B cell (primary cell): Measurements from ENCODE around the gene IER2. TPM values are rescaled to one million over a fixed set of nuclear protein-coding genes. Genes with fewer than 3 reads are reported as not detected.

Experiments
- ATAC-seq: fragments of 200-7000 bp; cut with Tn5 transposase; one replicate; pipeline ENCODE4 v1.10.0; 2021; ENCODE audit warnings: low read depth, mild to moderate bottlenecking, moderate number of reproducible peaks, moderate library complexity
- CTCF ChIA-PET: fragments of 350-600 bp; sonication (Branson Sonifier 250); formaldehyde crosslinking; loops from one replicate; lab custom pipeline; 2021; ENCODE audit warnings: antibody characterized with exemption, inconsistent platforms; lab: Charles Lee
- POLR2A ChIA-PET: fragments of 350-600 bp; sonication (Branson Sonifier 250); formaldehyde crosslinking; loops from one replicate; lab custom pipeline; 2021; ENCODE audit warnings: antibody characterized with exemption; lab: Charles Lee
- DNase-seq: peaks from one replicate; pipeline ENCODE4 v3.0.0; 2013
- H2AFZ ChIP-seq: 2 replicates; pipeline ENCODE4 v1.6.1; 2012; ENCODE audit warnings: mild to moderate bottlenecking, low read depth, low read length; ENCODE audit not compliant: insufficient read depth, poor library complexity, severe bottlenecking
- H3K27ac ChIP-seq, 2 donors: 1 replicate in 1 of 2; 2 replicates in 1 of 2; pipeline ENCODE4 v1.5.1; 2012 to 2013; ENCODE audit warnings: low read length in 2 of 2, mild to moderate bottlenecking in 2 of 2, moderate library complexity in 1 of 2
- H3K27me3 ChIP-seq, 4 experiments: fragments of 200-600 bp in 1 of 4; sonication (generic) in 1 of 4; replicated peaks in 1 of 4; 1 replicate in 2 of 4; 2 replicates in 2 of 4; pipeline versions ENCODE4 v1.6.1 to v1.7.0; 2013 to 2016; ENCODE audit warnings: low read length in 3 of 4, mild to moderate bottlenecking in 2 of 4, mixed read lengths in 1 of 4, moderate library complexity in 1 of 4; ENCODE audit not compliant: insufficient read depth in 4 of 4, control insufficient read depth in 3 of 4; ENCODE audit errors: control extremely low read depth in 1 of 4
- H3K36me3 ChIP-seq, 2 experiments: replicated peaks in 1 of 2; 1 replicate in 1 of 2; 2 replicates in 1 of 2; pipeline versions ENCODE4 v1.6.1 to v1.7.1; 2013; ENCODE audit warnings: low read length in 1 of 2; ENCODE audit not compliant: insufficient read depth in 2 of 2, control insufficient read depth in 1 of 2; ENCODE audit errors: control extremely low read depth in 1 of 2, extremely low read depth in 1 of 2
- H3K4me1 ChIP-seq, 2 donors: fragments of 200-600 bp in 1 of 2; sonication (generic) in 1 of 2; 1 replicate in 1 of 2; 2 replicates in 1 of 2; pipeline versions ENCODE4 v1.5.1 to v1.6.1; 2013 to 2017; ENCODE audit warnings: low read length in 2 of 2; ENCODE audit not compliant: control insufficient read depth in 2 of 2, insufficient read depth in 2 of 2
- H3K4me2 ChIP-seq: replicated peaks from 2 replicates; pipeline ENCODE3; 2012; ENCODE audit warnings: mild to moderate bottlenecking, low read depth, low read length; ENCODE audit not compliant: poor library complexity, severe bottlenecking
- H3K4me3 ChIP-seq, 5 experiments: fragments of 200-600 bp in 1 of 5; sonication (generic) in 1 of 5; 1 replicate in 3 of 5; 2 replicates in 2 of 5; pipeline versions ENCODE4 v1.5.1 to v1.7.0; 2011 to 2016; ENCODE audit warnings: low read length in 4 of 5, mild to moderate bottlenecking in 4 of 5, low read depth in 2 of 5, control low read depth in 1 of 5, moderate library complexity in 1 of 5; ENCODE audit not compliant: insufficient read depth in 1 of 5; ENCODE audit errors: control extremely low read depth in 1 of 5, extremely low read depth in 1 of 5
- H3K79me2 ChIP-seq: fragments of 200-600 bp; sonication (generic); one replicate; pipeline ENCODE4 v1.6.0; 2016; ENCODE audit warnings: low read length; ENCODE audit not compliant: control insufficient read depth, insufficient read depth
- H3K9ac ChIP-seq: fragments of 200-600 bp; sonication (generic); 2 replicates; pipeline ENCODE4 v1.6.1; 2017; ENCODE audit warnings: mild to moderate bottlenecking, low read length, moderate library complexity
- H3K9me3 ChIP-seq, 3 donors: one replicate each; pipeline versions ENCODE4 v1.6.1 to v1.7.1; 2013; ENCODE audit warnings: low read length in 2 of 3; ENCODE audit not compliant: control insufficient read depth in 2 of 3, insufficient read depth in 1 of 3; ENCODE audit errors: control extremely low read depth in 1 of 3
- H4K20me1 ChIP-seq: 2 replicates; pipeline ENCODE4 v1.6.0; 2012; ENCODE audit warnings: mild to moderate bottlenecking, low read length; ENCODE audit not compliant: insufficient read depth, control insufficient read depth, poor library complexity, severe bottlenecking
- H3K27ac Mint-ChIP-seq: one replicate; pipeline ENCODE4 v1.8.0; 2021; ENCODE audit warnings: mixed read lengths
- H3K27me3 Mint-ChIP-seq: one replicate; pipeline ENCODE4 v1.8.0; 2021; ENCODE audit warnings: mixed read lengths
- H3K4me1 Mint-ChIP-seq: one replicate; pipeline ENCODE4 v1.8.0; 2021; ENCODE audit warnings: mixed read lengths
- H3K4me3 Mint-ChIP-seq: one replicate; pipeline ENCODE4 v1.8.0; 2021; ENCODE audit warnings: mixed read lengths
- H3K9me3 Mint-ChIP-seq: one replicate; pipeline ENCODE4 v1.8.0; 2022; ENCODE audit warnings: mixed read lengths; ENCODE audit not compliant: insufficient read depth
- CTCF ChIP-seq: fragments of 200-600 bp; IDR thresholded peaks from one replicate; pipeline ENCODE4 v1.8.0; 2022; ENCODE audit warnings: antibody characterized with exemption, mild to moderate bottlenecking
- EZH2 ChIP-seq: IDR thresholded peaks from 2 replicates; pipeline ENCODE4 v1.6.1; 2012; ENCODE audit warnings: borderline replicate concordance, low read depth, mild to moderate bottlenecking, moderate library complexity, low read length; ENCODE audit not compliant: insufficient read depth, poor library complexity, severe bottlenecking
- WGBS: methylation state at CpG from one replicate; pipeline ENCODE4 v1.1.5; 2013; ENCODE audit warnings: missing lambda C conversion rate; ENCODE audit not compliant: insufficient coverage; 5-methylcytosine and 5-hydroxymethylcytosine counted together
- intact Hi-C: fragments of 100-400 bp; cut with micrococcal nuclease; formaldehyde crosslinking; loops from one replicate; pipeline ENCODE4 v1.10.0; 2022
- polyA plus RNA-seq: library from polyadenylated mRNA; depleted of rRNA; stranded (reverse); fragments of >200 nt; gene quantifications from 2 replicates; pipeline ENCODE4 v1.2.3, GENCODE V29; 2012
- total RNA-seq, 2 donors: library from RNA; stranded (reverse); fragments of 120-200 nt in 1 of 2; gene quantifications; 1 replicate in 1 of 2; 2 replicates in 1 of 2; pipeline versions ENCODE4 v1.2.3 to v1.2.4, GENCODE V29; 2013 to 2022

Gene IER2
- total and polyA plus RNA-seq, 2 donors (not counting 1 experiment from before 2014, with no cell fraction given): 189 to 2,152 TPM

DNA sequence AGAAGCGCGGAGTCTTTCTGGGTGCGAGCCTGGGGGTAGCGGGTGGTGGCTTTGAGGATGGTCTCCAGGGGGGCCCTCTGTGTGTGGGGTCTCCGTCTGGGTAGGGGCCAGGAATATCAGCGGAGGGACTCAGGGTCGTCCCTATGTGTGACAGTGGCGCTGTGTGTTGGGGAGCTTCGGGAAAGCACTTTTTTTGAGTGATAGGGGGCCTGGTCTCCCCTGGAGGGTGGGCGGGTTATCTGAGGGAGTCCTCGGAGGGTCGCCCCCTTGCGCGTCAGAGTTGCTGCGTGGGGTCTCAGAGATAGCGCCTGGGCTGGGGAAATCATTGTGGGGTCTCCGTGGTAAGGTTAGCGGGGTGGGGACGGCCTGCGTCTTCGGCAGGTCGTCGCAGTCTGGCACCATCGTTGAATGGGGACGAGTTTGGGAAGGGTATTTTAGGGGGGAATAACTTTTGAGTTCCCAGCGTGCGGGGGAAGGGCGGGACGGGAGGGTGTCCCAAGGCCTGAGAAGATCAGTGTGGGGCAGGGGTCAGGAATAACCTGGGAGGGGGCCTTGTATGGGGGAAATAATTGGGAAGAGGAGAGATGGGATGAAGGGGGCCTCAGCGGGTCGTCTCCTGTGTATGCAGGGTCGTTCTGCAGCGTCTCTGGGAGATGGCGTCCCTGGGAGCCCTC lies 857 bp downstream of the IER2 start:
- intact Hi-C loops: loop anchor here (1.0 to 5.0 kb wide), 6 partner anchors 16 to 986 kb away; partner anchors contain the start of genes ASF1B and NACC1
- peak overlapping the region; percentile 95 for H3K4me2 ChIP-seq
- peak overlapping the region; percentile 87 to 96 for H3K27ac ChIP-seq
- H3K9me3 Mint-ChIP-seq: no peaks in the 10 kb centered on the region
- H3K36me3 ChIP-seq: peaks cover 0 to 9% of the 10 kb centered on the region in 2 experiments
- peaks cover 10 to 38% of the 10 kb centered on the region in 2 donors for H3K4me1 ChIP-seq
- TF ChIP-seq CTCF: no peak
- TF ChIP-seq EZH2: no peak
- H3K4me3 Mint-ChIP-seq: peak overlapping the region; percentile 92
- no peak for DNase-seq
- WGBS: under 1% methylated on average over 34 of the region's 34 CpGs
- H3K4me3 ChIP-seq: peak overlapping the region; percentile 82 to 100 (median 98)
- H4K20me1 ChIP-seq: peaks cover 26% of the 10 kb centered on the region
- H3K27me3 ChIP-seq: no peaks in the 10 kb centered on the region
- H3K9me3 ChIP-seq: no peaks in the 10 kb centered on the region
- peaks cover 37% of the 10 kb centered on the region for H3K4me1 Mint-ChIP-seq
- no peaks in the 10 kb centered on the region for H3K27me3 Mint-ChIP-seq
- ATAC-seq: peak; percentile 0
- ChIA-PET POLR2A (interaction anchor here (0.5 to 2.8 kb wide), 10 partner anchors 16 to 1468 kb away, joined by 3 to 28 read pairs (median 8); partner anchors contain the start of gene NACC1), CTCF (interaction anchor here (0.5 to 2.5 kb wide), 10 partner anchors 17 to 169 kb away, joined by 3 to 32 read pairs (median 4); no protein-coding TSS in a partner anchor)
- peak overlapping the region; percentile 97 for H3K9ac ChIP-seq
- peak overlapping the region; percentile 97 for H2AFZ ChIP-seq
- peaks cover 63% of the 10 kb centered on the region for H3K79me2 ChIP-seq
- H3K27ac Mint-ChIP-seq: peak overlapping the region; percentile 94
